Mesenchymal stem cell (in vitro differentiated cells and primary cell): ENCODE data around the gene TPM3.

Experiments used
- DNase-seq: peaks from one replicate; pipeline ENCODE4 v3.0.0-alpha.2; 2013
- H2AFZ ChIP-seq: one replicate; pipeline ENCODE4 v1.6.1; 2013; ENCODE audit warnings: low read depth, mild to moderate bottlenecking, control low read depth, inconsistent platforms, low read length, moderate library complexity
- H2AK5ac ChIP-seq: 2 replicates; pipeline ENCODE4 v1.6.1; 2013; ENCODE audit warnings: low read length, moderate library complexity, mild to moderate bottlenecking, inconsistent platforms; ENCODE audit not compliant: severe bottlenecking
- H2BK120ac ChIP-seq: one replicate; pipeline ENCODE4 v1.6.1; 2013; ENCODE audit warnings: low read depth, mild to moderate bottlenecking, inconsistent platforms, low read length, moderate library complexity
- H2BK12ac ChIP-seq, 2 experiments: one replicate each; pipeline ENCODE4 v1.6.1; 2013; ENCODE audit warnings: inconsistent platforms in 2 of 2, low read length in 2 of 2, mild to moderate bottlenecking in 2 of 2, moderate library complexity in 2 of 2, control low read depth in 1 of 2
- H2BK15ac ChIP-seq: one replicate; pipeline ENCODE4 v1.6.1; 2013; ENCODE audit warnings: mild to moderate bottlenecking, low read depth, inconsistent platforms; ENCODE audit not compliant: poor library complexity, severe bottlenecking
- H2BK5ac ChIP-seq: 2 replicates; pipeline ENCODE4 v1.6.1; 2013; ENCODE audit warnings: low read depth, mild to moderate bottlenecking, low read length, control low read depth, inconsistent platforms; ENCODE audit not compliant: poor library complexity, severe bottlenecking
- H3K14ac ChIP-seq, 2 experiments: one replicate each; pipeline ENCODE4 v1.6.1; 2013; ENCODE audit warnings: inconsistent platforms in 2 of 2, low read length in 2 of 2, control low read depth in 1 of 2, mild to moderate bottlenecking in 1 of 2, moderate library complexity in 1 of 2
- H3K18ac ChIP-seq, 2 experiments: one replicate each; pipeline ENCODE4 v1.6.1; 2013; ENCODE audit warnings: inconsistent platforms in 2 of 2, low read length in 2 of 2, control low read depth in 1 of 2, low read depth in 1 of 2, mild to moderate bottlenecking in 1 of 2
- H3K23ac ChIP-seq, 2 experiments: one replicate each; pipeline ENCODE4 v1.6.1; 2013; ENCODE audit warnings: inconsistent platforms in 2 of 2, low read length in 2 of 2, mild to moderate bottlenecking in 2 of 2, moderate library complexity in 2 of 2, control low read depth in 1 of 2
- H3K27ac ChIP-seq: 2 replicates; pipeline ENCODE4 v1.5.1; 2013; ENCODE audit warnings: mild to moderate bottlenecking, moderate library complexity, low read length, control low read depth, inconsistent platforms; ENCODE audit not compliant: poor library complexity, severe bottlenecking
- H3K27me3 ChIP-seq, 2 experiments: 2 replicates each; pipeline versions ENCODE4 v1.6.1 to v1.7.0; 2013; ENCODE audit warnings: low read length in 2 of 2, mild to moderate bottlenecking in 2 of 2, moderate library complexity in 2 of 2, control low read depth in 1 of 2, inconsistent platforms in 1 of 2; ENCODE audit not compliant: control insufficient read depth in 1 of 2, insufficient read depth in 1 of 2
- H3K36me3 ChIP-seq, 2 experiments: 2 replicates each; pipeline versions ENCODE4 v1.6.1 to v1.7.0; 2013; ENCODE audit warnings: low read length in 2 of 2, control low read depth in 1 of 2, inconsistent platforms in 1 of 2, low read depth in 1 of 2, mild to moderate bottlenecking in 1 of 2; ENCODE audit not compliant: insufficient read depth in 2 of 2, control insufficient read depth in 1 of 2
- H3K4ac ChIP-seq, 2 experiments: one replicate each; pipeline ENCODE4 v1.6.1; 2013; ENCODE audit warnings: inconsistent platforms in 2 of 2, low read length in 2 of 2, mild to moderate bottlenecking in 2 of 2, moderate library complexity in 2 of 2, control low read depth in 1 of 2, low read depth in 1 of 2
- H3K4me1 ChIP-seq: 2 replicates; pipeline ENCODE4 v1.6.1; 2013; ENCODE audit warnings: low read depth, low read length, control low read depth; ENCODE audit not compliant: control insufficient read depth, insufficient read depth
- H3K4me2 ChIP-seq: 2 replicates; pipeline ENCODE4 v1.6.1; 2013; ENCODE audit warnings: low read length, mild to moderate bottlenecking, inconsistent platforms; ENCODE audit not compliant: poor library complexity, severe bottlenecking
- H3K4me3 ChIP-seq, 2 experiments: 2 replicates each; pipeline versions ENCODE4 v1.5.1 to v1.7.0; 2013; ENCODE audit warnings: low read length in 2 of 2, mild to moderate bottlenecking in 2 of 2, control low read depth in 1 of 2, low read depth in 1 of 2; ENCODE audit not compliant: insufficient read depth in 1 of 2
- H3K79me1 ChIP-seq: replicated peaks from 2 replicates; pipeline ENCODE4 v1.6.1; 2013; ENCODE audit warnings: mild to moderate bottlenecking, control low read depth, low read length, inconsistent platforms; ENCODE audit not compliant: poor library complexity, severe bottlenecking
- H3K9ac ChIP-seq: 2 replicates; pipeline ENCODE4 v1.7.0; 2013; ENCODE audit warnings: mild to moderate bottlenecking, low read length, moderate library complexity
- H3K9me3 ChIP-seq: 2 replicates; pipeline ENCODE4 v1.7.0; 2013; ENCODE audit warnings: mild to moderate bottlenecking, low read length; ENCODE audit not compliant: control insufficient read depth
- H4K8ac ChIP-seq: one replicate; pipeline ENCODE4 v1.6.1; 2013; ENCODE audit warnings: inconsistent platforms, mild to moderate bottlenecking, low read length, moderate library complexity
- H4K91ac ChIP-seq: one replicate; pipeline ENCODE4 v1.6.1; 2013; ENCODE audit warnings: mild to moderate bottlenecking, low read length, inconsistent platforms
- WGBS: methylation state at CpG from one replicate; pipeline ENCODE4 v1.1.7; 2013; ENCODE audit warnings: mixed read lengths; 5-methylcytosine and 5-hydroxymethylcytosine counted together

Gene TPM3

DNA sequence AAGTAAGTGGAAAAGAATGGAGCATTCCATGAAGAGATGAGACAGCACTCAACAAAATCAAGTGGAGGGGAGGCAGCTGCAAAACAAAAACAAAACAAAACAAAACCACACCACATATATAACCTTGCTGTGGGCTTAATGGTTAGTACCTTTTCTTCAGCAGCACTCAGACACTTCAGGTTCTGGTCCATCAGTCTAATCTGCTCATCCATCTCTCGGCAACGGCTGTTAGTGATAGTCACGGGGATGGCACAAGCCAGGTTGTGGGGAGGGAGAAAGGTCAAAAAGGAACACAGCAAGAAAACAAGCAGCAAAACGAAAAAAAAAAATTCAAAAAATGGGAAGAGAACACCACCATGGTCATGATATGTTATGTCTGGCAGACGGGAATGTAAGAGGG, 20.0 kb downstream of the TPM3 start:
- peaks cover 2% of the 10 kb centered on the region for H3K4me1 ChIP-seq
- no peak overlapping the region for H4K8ac ChIP-seq
- no peak overlapping the region for H2AFZ ChIP-seq
- no peak overlapping the region for H2BK12ac ChIP-seq
- H2BK15ac ChIP-seq, result no peak overlapping the region
- no peak overlapping the region for H3K4me2 ChIP-seq
- no peak overlapping the region for H3K4ac ChIP-seq
- peak overlapping the region; percentile 42 for H3K9ac ChIP-seq
- no peak overlapping the region for H2AK5ac ChIP-seq
- no peak for DNase-seq
- H4K91ac ChIP-seq, result no peak overlapping the region
- no peak overlapping the region for H3K4me3 ChIP-seq
- H3K27me3 ChIP-seq, result no peaks in the 10 kb centered on the region
- H3K14ac ChIP-seq, result no peak overlapping the region
- WGBS, result 98% methylated on average over 5 of the region's 5 CpGs
- H3K36me3 ChIP-seq, result peaks cover 46 to 80% of the 10 kb centered on the region in 2 experiments
- H3K9me3 ChIP-seq, result no peaks in the 10 kb centered on the region
- H3K27ac ChIP-seq, result no peak overlapping the region
- H2BK5ac ChIP-seq, result no peak overlapping the region
- H3K23ac ChIP-seq, result no peak overlapping the region
- no peak overlapping the region for H2BK120ac ChIP-seq
- no peak overlapping the region for H3K18ac ChIP-seq
- H3K79me1 ChIP-seq, result peaks cover 21% of the 10 kb centered on the region

DNA sequence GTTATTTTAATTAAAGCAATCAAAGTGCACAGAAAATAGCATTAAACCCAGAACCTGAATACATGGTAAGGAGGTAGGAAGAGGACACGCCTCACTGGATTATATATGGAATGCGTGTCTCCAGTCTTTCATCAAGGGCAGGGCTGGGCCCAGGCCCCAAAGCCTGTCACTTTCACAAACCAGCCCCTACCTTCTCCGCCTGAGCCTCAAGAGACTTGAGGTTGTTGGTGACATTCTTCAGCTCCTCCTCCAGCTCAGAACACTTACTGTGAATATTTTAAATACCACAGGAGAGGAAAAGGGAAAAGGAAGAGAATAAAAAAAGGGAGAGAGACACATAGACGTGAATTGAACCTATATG, 20.7 kb downstream of the TPM3 start:
- Histone ChIP-seq H3K79me1 (peaks cover 23% of the 10 kb centered on the region), H2BK120ac (no peak overlapping the region), H2BK12ac (no peak overlapping the region), H3K9me3 (no peaks in the 10 kb centered on the region), H2BK15ac (no peak overlapping the region), H3K4ac (no peak overlapping the region), H3K4me1 (peaks cover 2% of the 10 kb centered on the region), H3K36me3 (peaks cover 52 to 86% of the 10 kb centered on the region in 2 experiments), H4K91ac (no peak overlapping the region), H2BK5ac (no peak overlapping the region), H3K4me2 (no peak overlapping the region), H3K14ac (no peak overlapping the region), H4K8ac (no peak overlapping the region), H3K9ac (peak overlapping the region; percentile 42), H3K18ac (no peak overlapping the region), H3K23ac (no peak overlapping the region), H2AFZ (no peak overlapping the region), H3K27me3 (no peaks in the 10 kb centered on the region), H3K27ac (no peak overlapping the region), H2AK5ac (no peak overlapping the region), H3K4me3 (no peak overlapping the region)
- WGBS, result 87% methylated on average over 3 of the region's 4 CpGs
- no peak for DNase-seq

DNA sequence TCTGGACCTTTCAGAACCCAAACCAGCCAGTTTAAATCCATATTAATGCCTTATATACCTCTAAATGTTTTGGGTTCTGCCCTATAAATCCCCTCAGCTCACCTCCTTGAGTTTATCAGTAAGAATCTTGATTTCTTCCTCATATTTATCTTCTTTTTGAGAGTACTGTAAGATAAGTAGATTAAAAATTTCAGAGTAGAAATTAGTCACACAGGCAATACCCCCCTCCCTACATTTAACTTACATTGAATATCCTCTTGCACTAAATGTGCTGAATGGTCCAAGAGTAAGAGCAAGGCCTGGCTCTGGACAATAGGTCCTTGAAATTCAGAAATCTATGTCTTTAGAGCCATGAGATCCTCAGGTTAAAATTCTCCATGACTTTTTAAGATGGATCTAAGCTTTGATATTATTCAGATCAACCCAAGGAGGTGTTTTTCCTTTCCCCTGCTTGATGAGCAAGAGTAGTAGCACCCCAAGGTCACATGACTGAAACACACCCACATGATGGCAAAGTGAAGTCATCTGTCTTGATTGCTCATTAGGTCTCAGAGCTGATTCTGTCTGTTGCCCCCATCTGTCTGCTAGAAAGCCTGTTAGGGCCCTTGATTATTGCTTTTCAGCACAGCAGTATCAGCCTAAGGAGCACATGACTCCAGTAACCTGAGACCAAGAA, 21.2 kb downstream of the TPM3 start:
- Histone ChIP-seq H3K79me1 (peaks cover 24% of the 10 kb centered on the region), H3K36me3 (peaks cover 50 to 87% of the 10 kb centered on the region in 2 experiments), H3K23ac (no peak overlapping the region), H3K4ac (no peak overlapping the region), H4K91ac (no peak overlapping the region), H3K27me3 (no peaks in the 10 kb centered on the region), H3K4me2 (no peak overlapping the region), H3K9me3 (no peaks in the 10 kb centered on the region), H3K18ac (no peak overlapping the region), H3K4me1 (no peaks in the 10 kb centered on the region), H2BK15ac (no peak overlapping the region), H3K27ac (no peak overlapping the region), H3K14ac (no peak overlapping the region), H2AK5ac (no peak overlapping the region), H2BK120ac (no peak overlapping the region), H3K9ac (peak overlapping the region; percentile 42), H4K8ac (no peak overlapping the region), H2BK12ac (no peak overlapping the region), H2BK5ac (no peak overlapping the region), H3K4me3 (no peak overlapping the region), H2AFZ (no peak overlapping the region)
- no peak for DNase-seq

DNA sequence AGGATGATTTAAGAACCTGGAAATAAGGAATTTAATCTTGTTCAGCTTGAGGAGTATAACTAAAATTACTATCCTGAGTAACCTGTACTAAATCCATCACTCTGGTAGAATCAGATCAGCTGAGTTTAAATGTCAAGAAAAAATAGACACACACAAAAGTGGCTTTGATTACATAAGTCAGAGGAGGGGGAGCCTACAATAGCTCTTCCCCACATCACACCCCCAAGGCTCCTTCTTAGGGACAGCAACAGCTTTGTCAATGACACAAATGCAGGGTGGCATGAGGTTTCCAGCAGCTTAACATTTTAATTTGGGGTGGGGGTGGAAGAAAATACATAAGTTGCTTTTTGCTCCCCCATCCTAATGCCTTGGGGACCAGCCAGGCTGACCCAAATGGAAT, 24.4 kb downstream of the TPM3 start:
- H3K9me3 ChIP-seq, result no peaks in the 10 kb centered on the region
- DNase-seq, result no peak
- no peaks in the 10 kb centered on the region for H3K27me3 ChIP-seq
- H2BK12ac ChIP-seq, result no peak overlapping the region
- no peak overlapping the region for H4K8ac ChIP-seq
- H4K91ac ChIP-seq, result no peak overlapping the region
- no peak overlapping the region for H3K27ac ChIP-seq
- H3K79me1 ChIP-seq, result peaks cover 35% of the 10 kb centered on the region
- H3K4me3 ChIP-seq, result no peak overlapping the region
- no peak overlapping the region for H2AFZ ChIP-seq
- no peak overlapping the region for H2BK15ac ChIP-seq
- H3K14ac ChIP-seq, result no peak overlapping the region
- no peak overlapping the region for H3K4ac ChIP-seq
- H2AK5ac ChIP-seq, result no peak overlapping the region
- H3K18ac ChIP-seq, result no peak overlapping the region
- no peak overlapping the region for H3K4me2 ChIP-seq
- H3K9ac ChIP-seq, result no peak overlapping the region
- H3K23ac ChIP-seq, result no peak overlapping the region
- H3K36me3 ChIP-seq, result peaks cover 56 to 99% of the 10 kb centered on the region in 2 experiments
- no peaks in the 10 kb centered on the region for H3K4me1 ChIP-seq
- no peak overlapping the region for H2BK120ac ChIP-seq
- no peak overlapping the region for H2BK5ac ChIP-seq
